Mesenchymal stem cell (in vitro differentiated cells and primary cell): ENCODE measurements around the gene GAN.
A peak's percentile ranks its signal among the peaks of the same experiment; 100 is the strongest.

Experiments used
- DNase-seq: peaks from one replicate; pipeline ENCODE4 v3.0.0-alpha.2; 2013
- H2AFZ ChIP-seq: one replicate; pipeline ENCODE4 v1.6.1; 2013; ENCODE audit warnings: low read depth, mild to moderate bottlenecking, control low read depth, inconsistent platforms, low read length, moderate library complexity
- H2AK5ac ChIP-seq: 2 replicates; pipeline ENCODE4 v1.6.1; 2013; ENCODE audit warnings: low read length, moderate library complexity, mild to moderate bottlenecking, inconsistent platforms; ENCODE audit not compliant: severe bottlenecking
- H2BK120ac ChIP-seq: one replicate; pipeline ENCODE4 v1.6.1; 2013; ENCODE audit warnings: low read depth, mild to moderate bottlenecking, inconsistent platforms, low read length, moderate library complexity
- H2BK12ac ChIP-seq, 2 experiments: one replicate each; pipeline ENCODE4 v1.6.1; 2013; ENCODE audit warnings: inconsistent platforms in 2 of 2, low read length in 2 of 2, mild to moderate bottlenecking in 2 of 2, moderate library complexity in 2 of 2, control low read depth in 1 of 2
- H2BK15ac ChIP-seq: one replicate; pipeline ENCODE4 v1.6.1; 2013; ENCODE audit warnings: mild to moderate bottlenecking, low read depth, inconsistent platforms; ENCODE audit not compliant: poor library complexity, severe bottlenecking
- H2BK5ac ChIP-seq: 2 replicates; pipeline ENCODE4 v1.6.1; 2013; ENCODE audit warnings: low read depth, mild to moderate bottlenecking, low read length, control low read depth, inconsistent platforms; ENCODE audit not compliant: poor library complexity, severe bottlenecking
- H3K14ac ChIP-seq, 2 experiments: one replicate each; pipeline ENCODE4 v1.6.1; 2013; ENCODE audit warnings: inconsistent platforms in 2 of 2, low read length in 2 of 2, control low read depth in 1 of 2, mild to moderate bottlenecking in 1 of 2, moderate library complexity in 1 of 2
- H3K18ac ChIP-seq, 2 experiments: one replicate each; pipeline ENCODE4 v1.6.1; 2013; ENCODE audit warnings: inconsistent platforms in 2 of 2, low read length in 2 of 2, control low read depth in 1 of 2, low read depth in 1 of 2, mild to moderate bottlenecking in 1 of 2
- H3K23ac ChIP-seq, 2 experiments: one replicate each; pipeline ENCODE4 v1.6.1; 2013; ENCODE audit warnings: inconsistent platforms in 2 of 2, low read length in 2 of 2, mild to moderate bottlenecking in 2 of 2, moderate library complexity in 2 of 2, control low read depth in 1 of 2
- H3K27ac ChIP-seq: 2 replicates; pipeline ENCODE4 v1.5.1; 2013; ENCODE audit warnings: mild to moderate bottlenecking, moderate library complexity, low read length, control low read depth, inconsistent platforms; ENCODE audit not compliant: poor library complexity, severe bottlenecking
- H3K27me3 ChIP-seq, 2 experiments: 2 replicates each; pipeline versions ENCODE4 v1.6.1 to v1.7.0; 2013; ENCODE audit warnings: low read length in 2 of 2, mild to moderate bottlenecking in 2 of 2, moderate library complexity in 2 of 2, control low read depth in 1 of 2, inconsistent platforms in 1 of 2; ENCODE audit not compliant: control insufficient read depth in 1 of 2, insufficient read depth in 1 of 2
- H3K36me3 ChIP-seq, 2 experiments: 2 replicates each; pipeline versions ENCODE4 v1.6.1 to v1.7.0; 2013; ENCODE audit warnings: low read length in 2 of 2, control low read depth in 1 of 2, inconsistent platforms in 1 of 2, low read depth in 1 of 2, mild to moderate bottlenecking in 1 of 2; ENCODE audit not compliant: insufficient read depth in 2 of 2, control insufficient read depth in 1 of 2
- H3K4ac ChIP-seq, 2 experiments: one replicate each; pipeline ENCODE4 v1.6.1; 2013; ENCODE audit warnings: inconsistent platforms in 2 of 2, low read length in 2 of 2, mild to moderate bottlenecking in 2 of 2, moderate library complexity in 2 of 2, control low read depth in 1 of 2, low read depth in 1 of 2
- H3K4me1 ChIP-seq: 2 replicates; pipeline ENCODE4 v1.6.1; 2013; ENCODE audit warnings: low read depth, low read length, control low read depth; ENCODE audit not compliant: control insufficient read depth, insufficient read depth
- H3K4me2 ChIP-seq: 2 replicates; pipeline ENCODE4 v1.6.1; 2013; ENCODE audit warnings: low read length, mild to moderate bottlenecking, inconsistent platforms; ENCODE audit not compliant: poor library complexity, severe bottlenecking
- H3K4me3 ChIP-seq, 2 experiments: 2 replicates each; pipeline versions ENCODE4 v1.5.1 to v1.7.0; 2013; ENCODE audit warnings: low read length in 2 of 2, mild to moderate bottlenecking in 2 of 2, control low read depth in 1 of 2, low read depth in 1 of 2; ENCODE audit not compliant: insufficient read depth in 1 of 2
- H3K79me1 ChIP-seq: replicated peaks from 2 replicates; pipeline ENCODE4 v1.6.1; 2013; ENCODE audit warnings: mild to moderate bottlenecking, control low read depth, low read length, inconsistent platforms; ENCODE audit not compliant: poor library complexity, severe bottlenecking
- H3K9ac ChIP-seq: 2 replicates; pipeline ENCODE4 v1.7.0; 2013; ENCODE audit warnings: mild to moderate bottlenecking, low read length, moderate library complexity
- H3K9me3 ChIP-seq: 2 replicates; pipeline ENCODE4 v1.7.0; 2013; ENCODE audit warnings: mild to moderate bottlenecking, low read length; ENCODE audit not compliant: control insufficient read depth
- H4K8ac ChIP-seq: one replicate; pipeline ENCODE4 v1.6.1; 2013; ENCODE audit warnings: inconsistent platforms, mild to moderate bottlenecking, low read length, moderate library complexity
- H4K91ac ChIP-seq: one replicate; pipeline ENCODE4 v1.6.1; 2013; ENCODE audit warnings: mild to moderate bottlenecking, low read length, inconsistent platforms
- WGBS: methylation state at CpG from one replicate; pipeline ENCODE4 v1.1.7; 2013; ENCODE audit warnings: mixed read lengths; 5-methylcytosine and 5-hydroxymethylcytosine counted together

GAN gene

DNA sequence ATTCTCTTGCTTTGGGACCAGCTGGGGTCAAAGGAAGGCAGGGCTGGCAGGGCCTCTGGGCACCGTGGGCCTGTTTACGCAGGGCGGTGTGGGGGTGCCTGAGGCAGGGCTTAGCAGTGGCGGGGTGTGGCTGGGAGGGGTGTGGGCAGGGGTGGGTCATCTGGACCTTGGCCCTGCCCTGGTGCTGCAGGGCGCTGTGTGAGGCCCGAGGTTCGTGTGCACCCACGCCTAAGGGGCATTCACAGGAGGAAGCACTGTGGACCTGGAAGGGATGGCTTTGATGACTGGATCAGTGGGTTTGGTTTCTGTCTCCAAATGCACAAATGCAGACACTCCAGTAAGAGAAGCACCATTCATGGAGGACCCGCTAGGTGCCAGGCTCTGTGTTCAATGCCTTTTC lies 39.0 kb upstream of the GAN start:
- Histone ChIP-seq H3K27ac (no peak overlapping the region), H3K79me1 (no peaks in the 10 kb centered on the region), H3K14ac (no peak overlapping the region), H3K18ac (no peak overlapping the region), H3K27me3 (no peaks in the 10 kb centered on the region), H4K91ac (no peak overlapping the region), H3K4me3 (no peak overlapping the region), H2AK5ac (no peak overlapping the region), H3K23ac (no peak overlapping the region), H2AFZ (no peak overlapping the region), H2BK120ac (no peak overlapping the region), H2BK12ac (no peak overlapping the region), H3K4ac (no peak overlapping the region), H3K36me3 (no peaks in the 10 kb centered on the region), H3K4me1 (no peaks in the 10 kb centered on the region), H2BK5ac (no peak overlapping the region), H3K9me3 (no peaks in the 10 kb centered on the region), H2BK15ac (peak overlapping the region; percentile 49), H3K9ac (no peak overlapping the region), H3K4me2 (no peak overlapping the region), H4K8ac (no peak overlapping the region)
- 98% methylated on average over 9 of the region's 9 CpGs for WGBS
- DNase-seq: no peak

DNA sequence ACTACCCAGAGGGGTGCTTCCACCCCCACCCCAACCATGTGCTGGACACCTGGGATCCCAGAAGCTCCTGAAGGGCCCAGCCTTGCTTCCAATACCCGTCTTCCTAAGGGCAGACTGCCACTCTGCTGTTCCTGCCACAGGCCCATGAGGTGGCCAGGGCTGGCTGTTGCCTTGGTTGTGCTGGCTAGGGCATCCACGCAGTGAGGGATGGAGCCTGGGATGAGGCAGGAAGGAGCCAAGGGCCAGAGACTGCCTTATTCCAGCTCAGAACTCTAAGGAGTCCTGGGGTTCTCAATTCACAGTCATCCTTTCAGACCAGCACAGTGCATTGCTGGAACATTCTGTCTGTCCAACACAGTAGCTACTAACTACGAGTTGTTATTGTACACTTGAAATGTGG lies 38.4 kb upstream of the GAN start:
- no peak overlapping the region for H4K8ac ChIP-seq
- no peak overlapping the region for H3K9ac ChIP-seq
- H2AK5ac ChIP-seq: no peak overlapping the region
- no peak overlapping the region for H4K91ac ChIP-seq
- no peak overlapping the region for H3K4me3 ChIP-seq
- no peak overlapping the region for H2BK5ac ChIP-seq
- H3K4ac ChIP-seq: no peak overlapping the region
- DNase-seq: no peak
- no peak overlapping the region for H3K27ac ChIP-seq
- no peaks in the 10 kb centered on the region for H3K27me3 ChIP-seq
- H3K4me1 ChIP-seq: no peaks in the 10 kb centered on the region
- no peak overlapping the region for H2BK120ac ChIP-seq
- no peak overlapping the region for H3K18ac ChIP-seq
- no peak overlapping the region for H2AFZ ChIP-seq
- H3K79me1 ChIP-seq: no peaks in the 10 kb centered on the region
- H3K9me3 ChIP-seq: no peaks in the 10 kb centered on the region
- H3K36me3 ChIP-seq: no peaks in the 10 kb centered on the region
- no peak overlapping the region for H3K14ac ChIP-seq
- H2BK12ac ChIP-seq: no peak overlapping the region
- 100% methylated on average over 2 of the region's 3 CpGs for WGBS
- H3K4me2 ChIP-seq: no peak overlapping the region
- no peak overlapping the region for H3K23ac ChIP-seq
- H2BK15ac ChIP-seq: no peak overlapping the region

- Histone ChIP-seq H3K4me2 (no peak overlapping the region), H2AK5ac (no peak overlapping the region), H2BK5ac (no peak overlapping the region), H3K4ac (no peak overlapping the region), H3K79me1 (no peaks in the 10 kb centered on the region), H3K9me3 (no peaks in the 10 kb centered on the region), H3K27me3 (no peaks in the 10 kb centered on the region), H2BK15ac (no peak overlapping the region), H3K23ac (no peak overlapping the region), H4K8ac (no peak overlapping the region), H3K14ac (no peak overlapping the region), H4K91ac (no peak overlapping the region), H3K27ac (no peak overlapping the region), H3K4me1 (no peaks in the 10 kb centered on the region), H2BK120ac (no peak overlapping the region), H3K4me3 (no peak overlapping the region), H2AFZ (no peak overlapping the region), H3K9ac (no peak overlapping the region), H3K18ac (no peak overlapping the region), H3K36me3 (no peaks in the 10 kb centered on the region), H2BK12ac (no peak overlapping the region)
- DNase-seq: no peak
- WGBS: 89% methylated on average over 6 of the region's 6 CpGs
Observed at GRCh38 chr16:81277541-81278080, 37.2 kb upstream of the GAN start.

- H4K8ac ChIP-seq: no peak overlapping the region
- no peak overlapping the region for H3K4ac ChIP-seq
- no peak overlapping the region for H3K23ac ChIP-seq
- no peak overlapping the region for H2BK120ac ChIP-seq
- no peak overlapping the region for H3K18ac ChIP-seq
- no peak overlapping the region for H2BK5ac ChIP-seq
- no peak overlapping the region for H2AFZ ChIP-seq
- H3K27ac ChIP-seq: no peak overlapping the region
- no peak overlapping the region for H2BK12ac ChIP-seq
- H3K9me3 ChIP-seq: no peaks in the 10 kb centered on the region
- no peak overlapping the region for H3K4me3 ChIP-seq
- no peaks in the 10 kb centered on the region for H3K27me3 ChIP-seq
- no peaks in the 10 kb centered on the region for H3K79me1 ChIP-seq
- no peak overlapping the region for H2BK15ac ChIP-seq
- H3K4me2 ChIP-seq: no peak overlapping the region
- H3K36me3 ChIP-seq: no peaks in the 10 kb centered on the region
- WGBS: 93% methylated on average over 3 of the region's 4 CpGs
- no peak overlapping the region for H3K9ac ChIP-seq
- H4K91ac ChIP-seq: no peak overlapping the region
- H2AK5ac ChIP-seq: no peak overlapping the region
- no peak overlapping the region for H3K14ac ChIP-seq
- H3K4me1 ChIP-seq: no peaks in the 10 kb centered on the region
- no peak for DNase-seq
Observed at GRCh38 chr16:81278526-81278925, 36.2 kb upstream of the GAN start.
